H1 (cell line): ENCODE results near the gene IFNL3.

Experiments
- BACH1 ChIP-seq: IDR thresholded peaks from 2 replicates; pipeline ENCODE4 v1.6.1; 2012; ENCODE audit warnings: low read length, improper control_type of control experiment
- CEBPB ChIP-seq: IDR thresholded peaks from 2 replicates; pipeline ENCODE4 v1.6.1; 2012; ENCODE audit warnings: low read depth, low read length
- CHD1 ChIP-seq: IDR thresholded peaks from 2 replicates; pipeline ENCODE4 v1.6.1; 2012; ENCODE audit warnings: low read depth, low read length, improper control_type of control experiment
- ZNF274 ChIP-seq: IDR thresholded peaks from 2 replicates; pipeline ENCODE4 v1.7.0; 2012; ENCODE audit warnings: low read length, borderline replicate concordance; ENCODE audit errors: extremely low read depth
- TF ChIP-seq, protein P1 (sequence below), 3 experiments: IDR thresholded peaks; 1 replicate in 2 of 3; 2 replicates in 1 of 3; pipeline versions ENCODE4 v1.5.1 to v1.6.1; 2011; ENCODE audit warnings: low read length in 3 of 3, mild to moderate bottlenecking in 3 of 3, inconsistent platforms in 2 of 3, low read depth in 1 of 3, moderate library complexity in 1 of 3; ENCODE audit not compliant: insufficient read depth in 1 of 3; ENCODE audit errors: control extremely low read depth in 1 of 3

DNA sequence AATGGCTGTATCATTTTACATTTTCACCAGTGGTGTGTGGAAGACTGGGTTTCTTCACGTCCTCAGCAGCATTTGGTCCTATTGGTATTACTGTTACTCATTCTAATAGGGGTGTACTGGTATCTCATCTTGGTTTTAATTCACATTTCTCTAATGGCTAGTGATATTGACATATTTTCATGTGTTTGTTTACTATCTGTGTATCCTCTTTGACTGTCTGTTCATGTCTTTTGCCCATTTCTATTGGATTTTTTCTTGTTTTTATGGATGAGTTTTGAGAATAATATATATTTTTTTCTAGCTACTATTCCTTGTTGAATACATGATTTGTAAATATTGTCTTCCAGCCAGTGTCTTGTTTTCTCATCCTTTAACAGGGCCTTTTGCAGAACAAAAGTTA lies 37.2 kb upstream of the IFNL3 start:
- TF ChIP-seq, protein P1, sequence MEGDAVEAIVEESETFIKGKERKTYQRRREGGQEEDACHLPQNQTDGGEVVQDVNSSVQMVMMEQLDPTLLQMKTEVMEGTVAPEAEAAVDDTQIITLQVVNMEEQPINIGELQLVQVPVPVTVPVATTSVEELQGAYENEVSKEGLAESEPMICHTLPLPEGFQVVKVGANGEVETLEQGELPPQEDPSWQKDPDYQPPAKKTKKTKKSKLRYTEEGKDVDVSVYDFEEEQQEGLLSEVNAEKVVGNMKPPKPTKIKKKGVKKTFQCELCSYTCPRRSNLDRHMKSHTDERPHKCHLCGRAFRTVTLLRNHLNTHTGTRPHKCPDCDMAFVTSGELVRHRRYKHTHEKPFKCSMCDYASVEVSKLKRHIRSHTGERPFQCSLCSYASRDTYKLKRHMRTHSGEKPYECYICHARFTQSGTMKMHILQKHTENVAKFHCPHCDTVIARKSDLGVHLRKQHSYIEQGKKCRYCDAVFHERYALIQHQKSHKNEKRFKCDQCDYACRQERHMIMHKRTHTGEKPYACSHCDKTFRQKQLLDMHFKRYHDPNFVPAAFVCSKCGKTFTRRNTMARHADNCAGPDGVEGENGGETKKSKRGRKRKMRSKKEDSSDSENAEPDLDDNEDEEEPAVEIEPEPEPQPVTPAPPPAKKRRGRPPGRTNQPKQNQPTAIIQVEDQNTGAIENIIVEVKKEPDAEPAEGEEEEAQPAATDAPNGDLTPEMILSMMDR (IDR thresholded peaks at IDR 0.05; ENCODE audit: control extremely low read depth in 1 of 3, insufficient read depth in 1 of 3, low read depth in 1 of 3, low read length in 3 of 3) = no peak
- TF ChIP-seq CEBPB (no peak), ZNF274 (no peak), CHD1 (no peak), BACH1 (no peak)
